ENCODE results near the gene BCORL1. TPM values are rescaled to one million over a fixed set of nuclear protein-coding genes. Genes with fewer than 3 reads are reported as not detected.
A peak's percentile ranks its signal among the peaks of the same experiment; 100 is the strongest.

The BCORL1 gene
- total and polyA plus RNA-seq, 2 experiments from 2014 or later, result 3.4 to 9.2 TPM

DNA sequence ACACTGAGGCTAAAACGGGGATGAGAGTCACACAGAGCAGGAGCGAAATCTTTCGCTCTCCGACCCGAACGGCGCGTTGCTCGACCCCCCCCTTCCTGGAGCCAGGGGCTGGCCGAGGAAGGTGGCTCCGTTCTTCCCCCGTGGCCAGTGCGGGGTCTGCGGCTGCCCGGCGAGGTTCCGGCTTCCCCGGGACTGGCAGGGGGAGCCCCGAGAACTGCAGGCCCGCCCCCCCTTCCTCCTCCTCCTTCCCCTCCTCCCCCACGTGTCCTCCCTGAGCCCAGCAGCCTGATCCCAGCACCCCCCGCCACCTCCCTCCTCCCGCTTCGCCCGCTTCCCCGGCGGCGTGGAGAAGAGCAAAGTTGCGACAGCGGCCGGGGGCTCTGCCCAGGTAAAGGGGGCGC is 2.4 kb upstream of the BCORL1 start:
- H3K9me2 ChIP-seq (replicated peaks; ENCODE audit: insufficient read depth), result no peaks in the 10 kb centered on the region
- H2AFZ ChIP-seq, result no peak overlapping the region
- H3K4me1 ChIP-seq (ENCODE audit: insufficient read depth), result no peaks in the 10 kb centered on the region
- no peaks in the 10 kb centered on the region for H3K27me3 ChIP-seq
- peak; percentile 44 for DNase-seq (ENCODE audit: low spot score)
- peak overlapping the region; percentile 20 for H3K4me3 ChIP-seq
- no peaks in the 10 kb centered on the region for H4K20me1 ChIP-seq (ENCODE audit: insufficient read depth, poor library complexity, severe bottlenecking)
- H3K9me3 ChIP-seq (ENCODE audit: low read depth), result no peaks in the 10 kb centered on the region
- H3K36me3 ChIP-seq (replicated peaks; ENCODE audit: insufficient read depth, low read depth), result no peaks in the 10 kb centered on the region
- no peak overlapping the region for H3K27ac ChIP-seq
- H3K79me2 ChIP-seq, result peaks cover under 1% of the 10 kb centered on the region
- peak overlapping the region; percentile 87 for H3K4me2 ChIP-seq
- TF ChIP-seq EZH2 (IDR thresholded peaks at IDR 0.05; ENCODE audit: borderline replicate concordance), result no peak
- no peak for TF ChIP-seq CTCF (IDR thresholded peaks at IDR 0.05; ENCODE audit: poor library complexity)
- TF ChIP-seq EZH2phosphoT487 (IDR thresholded peaks at IDR 0.05; ENCODE audit: low read depth, severe bottlenecking, unreplicated experiment), result no peak
- WGBS (ENCODE audit: low lambda C conversion rate, missing lambda C conversion rate), result 60% methylated on average over 9 of the region's 32 CpGs

DNA sequence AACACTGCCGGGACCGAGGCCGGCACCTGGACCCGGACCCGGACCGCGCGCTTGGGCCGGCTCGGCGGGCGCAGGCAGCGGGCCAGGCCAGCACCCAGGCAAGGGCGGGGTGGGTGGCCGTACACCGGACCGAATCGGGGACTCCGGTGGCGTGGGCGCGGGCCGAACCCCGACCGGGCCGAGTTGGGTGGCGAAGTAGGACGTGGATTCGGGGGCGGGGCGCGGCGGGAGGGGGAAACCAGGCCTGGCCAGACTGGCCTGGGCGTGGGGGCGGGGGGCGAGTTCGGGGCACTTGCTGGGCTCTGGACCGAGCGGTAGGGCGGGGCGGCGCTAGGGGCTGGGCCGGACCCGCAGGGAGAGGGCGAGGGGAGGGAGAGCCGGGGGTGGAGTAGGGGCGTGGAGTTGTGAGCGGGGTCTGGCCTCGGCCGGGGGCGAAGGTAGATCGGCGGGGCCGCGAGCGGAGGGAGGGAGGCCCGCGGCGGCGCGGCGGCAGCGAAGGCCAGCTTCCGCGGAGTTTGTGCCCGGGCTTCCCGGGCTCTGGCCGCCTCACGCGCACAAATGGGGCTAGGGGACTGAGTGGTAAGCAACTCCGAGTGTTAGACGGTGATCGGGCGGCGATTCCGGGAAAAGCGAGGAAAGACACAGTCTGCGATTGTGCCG is 1.8 kb upstream of the BCORL1 start:
- peak overlapping the region; percentile 87 for H3K4me2 ChIP-seq
- H3K27ac ChIP-seq, result no peak overlapping the region
- no peaks in the 10 kb centered on the region for H3K36me3 ChIP-seq (replicated peaks; ENCODE audit: insufficient read depth, low read depth)
- 49% methylated on average over 8 of the region's 79 CpGs for WGBS (ENCODE audit: low lambda C conversion rate, missing lambda C conversion rate)
- DNase-seq (ENCODE audit: low spot score), result peak; percentile 71
- H3K79me2 ChIP-seq, result peaks cover 7% of the 10 kb centered on the region
- peak overlapping the region; percentile 35 for H2AFZ ChIP-seq
- no peaks in the 10 kb centered on the region for H3K4me1 ChIP-seq (ENCODE audit: insufficient read depth)
- no peaks in the 10 kb centered on the region for H4K20me1 ChIP-seq (ENCODE audit: insufficient read depth, poor library complexity, severe bottlenecking)
- no peaks in the 10 kb centered on the region for H3K9me3 ChIP-seq (ENCODE audit: low read depth)
- no peaks in the 10 kb centered on the region for H3K27me3 ChIP-seq
- TF ChIP-seq EZH2phosphoT487 (IDR thresholded peaks at IDR 0.05; ENCODE audit: low read depth, severe bottlenecking, unreplicated experiment), result no peak
- TF ChIP-seq EZH2 (IDR thresholded peaks at IDR 0.05; ENCODE audit: borderline replicate concordance), result no peak
- TF ChIP-seq CTCF (IDR thresholded peaks at IDR 0.05; ENCODE audit: poor library complexity), result no peak
- H3K9me2 ChIP-seq (replicated peaks; ENCODE audit: insufficient read depth), result no peaks in the 10 kb centered on the region
- peak overlapping the region; percentile 42 for H3K4me3 ChIP-seq

GRCh38 chrX:129981200-129981553 is 1.3 kb upstream of the BCORL1 start:
- WGBS (ENCODE audit: low lambda C conversion rate, missing lambda C conversion rate), result 60% methylated on average over 12 of the region's 17 CpGs
- peak overlapping the region; percentile 42 for H3K4me3 ChIP-seq
- no peaks in the 10 kb centered on the region for H3K9me2 ChIP-seq (replicated peaks; ENCODE audit: insufficient read depth)
- H3K27ac ChIP-seq, result no peak overlapping the region
- H3K9me3 ChIP-seq (ENCODE audit: low read depth), result no peaks in the 10 kb centered on the region
- no peaks in the 10 kb centered on the region for H3K36me3 ChIP-seq (replicated peaks; ENCODE audit: insufficient read depth, low read depth)
- peak overlapping the region; percentile 35 for H2AFZ ChIP-seq
- peak overlapping the region; percentile 87 for H3K4me2 ChIP-seq
- H3K79me2 ChIP-seq, result peaks cover 10% of the 10 kb centered on the region
- TF ChIP-seq EZH2phosphoT487 (IDR thresholded peaks at IDR 0.05; ENCODE audit: low read depth, severe bottlenecking, unreplicated experiment) (no peak), EZH2 (IDR thresholded peaks at IDR 0.05; ENCODE audit: borderline replicate concordance) (no peak), CTCF (IDR thresholded peaks at IDR 0.05; ENCODE audit: poor library complexity) (no peak)
- H4K20me1 ChIP-seq (ENCODE audit: insufficient read depth, poor library complexity, severe bottlenecking), result no peaks in the 10 kb centered on the region
- H3K4me1 ChIP-seq (ENCODE audit: insufficient read depth), result no peaks in the 10 kb centered on the region
- H3K27me3 ChIP-seq, result no peaks in the 10 kb centered on the region
- no peak for DNase-seq (ENCODE audit: low spot score)

Data from hepatocyte (in vitro differentiated cells).